Endothelial cell of umbilical vein (primary cell): Measurements from ENCODE around the gene POLR1H. TPM values are rescaled to one million over a fixed set of nuclear protein-coding genes. Genes with fewer than 3 reads are reported as not detected.

Experiments
- BruUV-seq: library from RNA; stranded (reverse); fragments of 400-500 nt; replicated peaks from 2 replicates; lab custom pipeline; 2021; lab: Mats Ljungman, UMichigan
- CTCF ChIA-PET: fragments of 300-600, 350-600 bp; sonication (Branson Sonifier 250); formaldehyde crosslinking; loops from one replicate; lab custom pipeline; 2021; ENCODE audit warnings: antibody characterized with exemption, inconsistent platforms; lab: Charles Lee
- POLR2A ChIA-PET: fragments of 300-600, 350-600 bp; sonication (Branson Sonifier 250); formaldehyde crosslinking; loops from one replicate; lab custom pipeline; 2021; ENCODE audit warnings: antibody characterized with exemption, inconsistent platforms; lab: Charles Lee
- DNase-seq: peaks from one replicate; pipeline ENCODE4 v3.0.0-alpha.2; 2011; ENCODE audit warnings: low read depth, low spot score
- FAIRE-seq: peaks from 2 replicates; lab custom pipeline; 2011; peaks lifted over from hg19 to GRCh38; lab: Jason Lieb, UNC
- H2AFZ ChIP-seq: 2 replicates; pipeline ENCODE4 v1.6.0; 2012; ENCODE audit warnings: low read depth, low read length, control low read depth, inconsistent platforms
- H3K27ac ChIP-seq: 2 replicates; pipeline ENCODE4 v1.5.1; 2011; ENCODE audit warnings: low read depth, mild to moderate bottlenecking, control low read depth, low read length, moderate library complexity; ENCODE audit not compliant: insufficient read depth
- H3K27me3 ChIP-seq, 2 experiments: 2 replicates each; pipeline versions ENCODE4 v1.6.0 to v1.6.1; 2011; ENCODE audit warnings: low read length in 2 of 2, mixed read lengths in 1 of 2; ENCODE audit not compliant: control insufficient read depth in 2 of 2, insufficient read depth in 2 of 2
- H3K36me3 ChIP-seq, 2 experiments: 2 replicates in 1 of 2; 3 replicates in 1 of 2; pipeline ENCODE4 v1.5.1; 2011; ENCODE audit warnings: low read length in 2 of 2, mild to moderate bottlenecking in 1 of 2, moderate library complexity in 1 of 2; ENCODE audit not compliant: control insufficient read depth in 2 of 2, insufficient read depth in 2 of 2; ENCODE audit errors: extremely low read depth in 1 of 2
- H3K4me1 ChIP-seq: 3 replicates; pipeline ENCODE4 v1.5.1; 2011; ENCODE audit warnings: mild to moderate bottlenecking, low read length; ENCODE audit not compliant: control insufficient read depth, insufficient read depth; ENCODE audit errors: extremely low read depth
- H3K4me2 ChIP-seq: 2 replicates; pipeline ENCODE4 v1.6.1; 2011; ENCODE audit warnings: low read length, control low read depth, mixed read lengths; ENCODE audit not compliant: insufficient read depth
- H3K4me3 ChIP-seq, 3 experiments: fragments of 200-600 bp in 1 of 3; sonication (generic), shearing (Covaris generic) in 1 of 3; replicated peaks in 1 of 3; 2 replicates each; pipeline ENCODE4 v1.5.1; 2011 to 2016; ENCODE audit warnings: control low read depth in 3 of 3, low read length in 3 of 3, mild to moderate bottlenecking in 2 of 3, inconsistent platforms in 1 of 3, low read depth in 1 of 3, moderate library complexity in 1 of 3; ENCODE audit not compliant: insufficient read depth in 1 of 3
- H3K79me2 ChIP-seq: 2 replicates; pipeline ENCODE4 v1.6.0; 2012; ENCODE audit warnings: low read length, inconsistent platforms; ENCODE audit not compliant: control insufficient read depth, insufficient read depth
- H3K9ac ChIP-seq: replicated peaks from 2 replicates; pipeline ENCODE3; 2011; ENCODE audit warnings: low read length, control low read depth; ENCODE audit not compliant: insufficient read depth; ENCODE audit errors: extremely low read depth
- H3K9me1 ChIP-seq: replicated peaks from 3 replicates; pipeline ENCODE4 v1.6.0; 2011; ENCODE audit warnings: mild to moderate bottlenecking, low read length; ENCODE audit not compliant: control insufficient read depth, insufficient read depth; ENCODE audit errors: extremely low read depth
- H3K9me3 ChIP-seq: replicated peaks from 2 replicates; pipeline ENCODE4 v1.5.1; 2012; ENCODE audit warnings: low read length, inconsistent platforms; ENCODE audit not compliant: control insufficient read depth, insufficient read depth
- H4K20me1 ChIP-seq: replicated peaks from 2 replicates; pipeline ENCODE3; 2011; ENCODE audit warnings: mild to moderate bottlenecking, low read length; ENCODE audit not compliant: control insufficient read depth, insufficient read depth; ENCODE audit errors: extremely low read depth
- EZH2 ChIP-seq: IDR thresholded peaks from 2 replicates; pipeline ENCODE4 v1.6.1; 2012; ENCODE audit warnings: borderline replicate concordance, low read depth, mild to moderate bottlenecking, moderate library complexity, low read length, inconsistent platforms; ENCODE audit not compliant: severe bottlenecking
- dilution Hi-C: fragments of 300-500 bp; cut with MboI; formaldehyde crosslinking; loops from one replicate; pipeline ENCODE4 v1.15.0; 2019; ENCODE audit warnings: low sequenced_read_pairs; ENCODE audit not compliant: extremely low pct_ligation_motif_present
- intact Hi-C: fragments of 100-400 bp; cut with micrococcal nuclease; formaldehyde crosslinking; loops from one replicate; pipeline ENCODE4 v1.10.0; 2022
- polyA plus RNA-seq, 4 experiments: library from polyadenylated mRNA; depleted of rRNA in 3 of 4; stranded (reverse) in 3 of 4; unstranded in 1 of 4; fragments of >200 nt; gene quantifications; 2 replicates each; pipeline versions ENCODE4 v1.2.1 to v1.2.3, GENCODE V29; 2011 to 2012; ENCODE audit warnings: missing spikeins in 1 of 4
- total RNA-seq: library from RNA; stranded (reverse); gene quantifications from 2 replicates; pipeline ENCODE4 v1.2.3, GENCODE V29; 2021
- TF ChIP-seq, protein P1 (sequence below), 2 donors: IDR thresholded peaks; 1 replicate in 1 of 2; 2 replicates in 1 of 2; pipeline ENCODE4 v1.5.1; 2011; ENCODE audit warnings: low read length in 2 of 2, mild to moderate bottlenecking in 2 of 2, moderate library complexity in 2 of 2, control low read depth in 1 of 2, inconsistent platforms in 1 of 2, low read depth in 1 of 2; ENCODE audit not compliant: insufficient read depth in 1 of 2; ENCODE audit errors: extremely low read depth in 1 of 2
- TF ChIP-seq, protein P2 (sequence below): IDR thresholded peaks from 2 replicates; pipeline ENCODE4 v1.6.1; 2011; ENCODE audit not compliant: insufficient read depth, insufficient read length

Gene POLR1H
- total and polyA plus RNA-seq, 2 donors (not counting 3 experiments of a cell fraction or from before 2014, with no cell fraction given): 32.5 to 65.3 TPM

DNA sequence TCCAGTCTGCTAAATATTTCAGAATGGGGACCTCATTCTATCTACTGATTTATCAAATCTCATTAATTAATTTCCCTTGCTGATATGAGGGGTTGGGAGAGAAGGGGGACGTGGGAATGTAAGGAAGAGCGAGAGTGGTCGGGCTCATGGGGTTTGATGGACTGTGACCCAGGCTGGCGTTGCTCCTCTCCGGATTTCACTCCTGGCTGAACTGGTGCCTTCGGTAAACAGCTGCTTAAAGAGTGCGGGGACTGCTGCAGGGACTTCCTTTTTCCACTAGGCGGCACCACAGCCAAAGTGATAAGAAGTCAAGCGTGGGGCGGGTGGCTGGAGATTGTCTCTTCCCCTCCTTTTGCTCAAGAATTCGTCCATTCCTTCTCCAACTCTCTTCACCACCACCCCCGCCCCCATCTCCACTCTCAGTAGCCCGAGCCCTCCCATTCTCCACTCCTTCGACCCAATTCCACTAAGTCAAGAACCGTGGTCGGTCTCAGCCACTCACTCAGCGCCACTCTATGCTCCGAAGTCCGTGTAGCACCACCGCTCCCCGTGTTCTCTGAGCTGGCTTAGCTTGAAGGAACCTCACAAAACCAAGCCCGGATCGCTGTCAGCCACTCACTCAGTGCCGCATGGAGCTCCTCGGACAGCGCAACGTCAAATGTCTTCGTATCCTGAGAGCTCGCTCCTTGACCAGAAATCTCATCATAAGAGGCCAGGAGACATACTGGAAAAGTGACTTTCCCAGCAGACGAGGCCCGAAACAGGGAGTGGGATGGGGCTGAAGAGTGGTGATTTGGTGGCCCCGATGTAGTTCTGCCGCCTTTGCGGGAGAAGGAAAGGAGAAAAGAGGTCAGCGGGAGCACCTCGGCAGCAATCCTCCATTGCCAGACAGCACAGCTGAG is 42.2 kb downstream of the POLR1H start:
- Histone ChIP-seq H3K4me2 (peak overlapping the region; percentile 71), H3K9me1 (no peaks in the 10 kb centered on the region), H4K20me1 (no peaks in the 10 kb centered on the region), H3K79me2 (no peaks in the 10 kb centered on the region), H3K4me3 (peak overlapping the region in 2 of 3 experiments; percentile 33 to 34), H3K27ac (no peak overlapping the region), H3K36me3 (no peaks in the 10 kb centered on the region), H3K9me3 (no peaks in the 10 kb centered on the region), H2AFZ (peak overlapping the region; percentile 81), H3K27me3 (peaks cover 49 to 58% of the 10 kb centered on the region in 2 experiments), H3K9ac (no peak overlapping the region), H3K4me1 (peaks cover 17% of the 10 kb centered on the region)
- dilution Hi-C loops (no loop called here), intact Hi-C loops (loop anchor here (1.0 to 2.0 kb wide), 5 partner anchors 28 to 110 kb away; partner anchors contain the start of genes POLR1H, PPP1R11 and TRIM26)
- no TSS peak for BruUV-seq
- DNase-seq: peak; percentile 82
- ChIA-PET CTCF (interaction anchor here (0.5 to 5.6 kb wide), 32 partner anchors 9 to 1296 kb away, joined by 3 to 311 read pairs (median 4); partner anchors contain the start of genes POLR1H, PPP1R11, TRIM31 and TRIM39), POLR2A (no interaction called here)
- peak; percentile 97 for FAIRE-seq
- TF ChIP-seq, protein P1, sequence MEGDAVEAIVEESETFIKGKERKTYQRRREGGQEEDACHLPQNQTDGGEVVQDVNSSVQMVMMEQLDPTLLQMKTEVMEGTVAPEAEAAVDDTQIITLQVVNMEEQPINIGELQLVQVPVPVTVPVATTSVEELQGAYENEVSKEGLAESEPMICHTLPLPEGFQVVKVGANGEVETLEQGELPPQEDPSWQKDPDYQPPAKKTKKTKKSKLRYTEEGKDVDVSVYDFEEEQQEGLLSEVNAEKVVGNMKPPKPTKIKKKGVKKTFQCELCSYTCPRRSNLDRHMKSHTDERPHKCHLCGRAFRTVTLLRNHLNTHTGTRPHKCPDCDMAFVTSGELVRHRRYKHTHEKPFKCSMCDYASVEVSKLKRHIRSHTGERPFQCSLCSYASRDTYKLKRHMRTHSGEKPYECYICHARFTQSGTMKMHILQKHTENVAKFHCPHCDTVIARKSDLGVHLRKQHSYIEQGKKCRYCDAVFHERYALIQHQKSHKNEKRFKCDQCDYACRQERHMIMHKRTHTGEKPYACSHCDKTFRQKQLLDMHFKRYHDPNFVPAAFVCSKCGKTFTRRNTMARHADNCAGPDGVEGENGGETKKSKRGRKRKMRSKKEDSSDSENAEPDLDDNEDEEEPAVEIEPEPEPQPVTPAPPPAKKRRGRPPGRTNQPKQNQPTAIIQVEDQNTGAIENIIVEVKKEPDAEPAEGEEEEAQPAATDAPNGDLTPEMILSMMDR (IDR thresholded peaks at IDR 0.05; ENCODE audit: extremely low read depth in 1 of 2, insufficient read depth in 1 of 2, low read depth in 1 of 2, low read length in 2 of 2): peak; percentile 85 to 92
- TF ChIP-seq, protein P2, sequence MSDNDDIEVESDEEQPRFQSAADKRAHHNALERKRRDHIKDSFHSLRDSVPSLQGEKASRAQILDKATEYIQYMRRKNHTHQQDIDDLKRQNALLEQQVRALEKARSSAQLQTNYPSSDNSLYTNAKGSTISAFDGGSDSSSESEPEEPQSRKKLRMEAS: no peak
- TF ChIP-seq EZH2: peak; percentile 15
